ENCODE measurements around the gene IL17REL.

Gene IL17REL

DNA sequence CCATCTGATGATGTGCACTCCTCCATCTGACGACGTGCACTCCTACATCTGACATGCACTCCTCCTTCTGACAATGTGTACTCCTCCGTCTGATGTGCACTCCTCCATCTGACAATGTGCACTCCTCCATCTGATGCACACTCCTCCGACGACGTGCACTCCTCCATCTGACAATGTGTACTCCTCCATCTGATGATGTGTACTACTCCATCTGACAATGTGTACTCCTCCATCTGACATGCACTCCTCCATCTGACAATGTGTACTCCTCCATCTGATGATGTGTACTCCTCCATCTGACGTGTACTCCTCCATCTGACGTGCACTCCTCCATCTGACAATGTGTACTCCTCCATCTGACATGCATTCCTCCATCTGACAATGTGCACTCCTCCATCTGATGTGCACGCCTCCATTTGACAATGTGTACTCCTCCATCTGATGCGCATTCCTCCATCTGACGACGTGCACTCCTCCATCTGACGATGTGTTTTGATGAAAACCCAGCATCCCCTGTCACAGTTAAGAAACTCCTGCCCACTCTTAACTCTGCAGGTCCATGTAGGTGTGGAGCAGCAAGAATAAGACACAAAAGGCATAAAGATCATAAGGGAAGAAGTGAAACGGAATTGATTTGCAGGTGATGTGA is 9.7 kb upstream of the IL17REL start:
- no peak for DNase-seq (ENCODE audit: low read depth, low spot score)

- no peak for DNase-seq (ENCODE audit: low read depth, low spot score)
Measured at GRCh38 chr22:50020606-50021005, 8.0 kb upstream of the IL17REL start.

DNA sequence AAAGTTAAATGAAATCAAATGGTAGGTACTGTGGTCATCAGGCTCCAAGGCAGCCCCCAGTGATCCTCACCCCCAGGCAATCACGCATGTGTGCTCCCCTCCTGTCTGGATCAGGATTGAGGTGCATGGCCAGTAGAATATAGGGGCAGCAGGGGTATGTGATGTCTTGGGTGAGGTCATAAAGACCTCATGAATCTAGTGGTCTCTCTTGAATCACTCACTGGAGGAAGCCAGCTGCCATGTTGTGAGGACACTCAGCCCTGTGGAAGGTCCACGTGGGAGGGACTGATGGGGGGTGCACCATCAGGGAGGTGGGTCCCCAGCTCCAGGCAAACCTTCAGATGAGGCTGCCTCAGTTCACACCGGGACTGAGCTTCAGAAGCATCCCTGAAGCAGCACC is 6.8 kb upstream of the IL17REL start:
- no peak for DNase-seq (ENCODE audit: low read depth, low spot score)

GRCh38 chr22:50018608-50019285 is 6.2 kb upstream of the IL17REL start:
- no peak for DNase-seq (ENCODE audit: low read depth, low spot score)

GRCh38 chr22:50017701-50018224 is 5.2 kb upstream of the IL17REL start:
- no peak for DNase-seq (ENCODE audit: low read depth, low spot score)

- DNase-seq (ENCODE audit: low read depth, low spot score), result no peak
Measured at GRCh38 chr22:50016988-50017700, 4.6 kb upstream of the IL17REL start.

DNA sequence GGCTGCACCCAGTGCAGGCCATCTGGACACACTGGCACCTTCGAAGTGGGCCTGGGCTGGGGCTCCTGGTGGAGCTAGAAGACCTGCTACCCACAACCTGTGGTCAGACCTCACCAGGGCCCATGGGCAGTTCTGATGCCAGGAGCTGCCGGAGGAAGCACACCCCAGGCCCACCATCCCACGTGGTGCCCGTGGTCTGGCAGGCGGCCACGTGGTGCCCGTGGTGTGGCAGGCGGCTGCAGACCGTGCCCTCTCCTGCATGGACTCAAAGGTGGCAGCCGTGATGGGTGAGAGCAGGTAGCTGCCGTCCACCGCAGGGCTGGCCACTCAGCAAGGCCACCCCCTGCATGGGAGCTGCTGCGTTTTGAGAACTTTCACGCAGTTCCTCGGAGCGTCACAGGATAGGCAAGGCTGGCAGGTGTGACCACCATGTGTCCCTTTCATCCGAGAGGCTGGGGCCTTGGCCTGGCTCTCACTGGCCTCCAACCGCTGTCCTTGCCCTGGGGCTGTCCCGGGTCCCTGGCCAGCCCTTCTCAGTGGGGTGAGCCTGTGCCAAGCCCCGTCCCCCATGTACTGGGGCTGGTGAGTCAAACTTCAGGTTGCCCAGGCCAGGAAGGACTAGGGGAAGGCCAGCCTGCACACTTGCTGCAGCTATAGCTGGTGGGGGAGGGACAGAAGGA is 3.9 kb upstream of the IL17REL start:
- no peak for DNase-seq (ENCODE audit: low read depth, low spot score)

- DNase-seq (ENCODE audit: low read depth, low spot score), result no peak
Measured at GRCh38 chr22:50015451-50016307, 3.1 kb upstream of the IL17REL start.

DNA sequence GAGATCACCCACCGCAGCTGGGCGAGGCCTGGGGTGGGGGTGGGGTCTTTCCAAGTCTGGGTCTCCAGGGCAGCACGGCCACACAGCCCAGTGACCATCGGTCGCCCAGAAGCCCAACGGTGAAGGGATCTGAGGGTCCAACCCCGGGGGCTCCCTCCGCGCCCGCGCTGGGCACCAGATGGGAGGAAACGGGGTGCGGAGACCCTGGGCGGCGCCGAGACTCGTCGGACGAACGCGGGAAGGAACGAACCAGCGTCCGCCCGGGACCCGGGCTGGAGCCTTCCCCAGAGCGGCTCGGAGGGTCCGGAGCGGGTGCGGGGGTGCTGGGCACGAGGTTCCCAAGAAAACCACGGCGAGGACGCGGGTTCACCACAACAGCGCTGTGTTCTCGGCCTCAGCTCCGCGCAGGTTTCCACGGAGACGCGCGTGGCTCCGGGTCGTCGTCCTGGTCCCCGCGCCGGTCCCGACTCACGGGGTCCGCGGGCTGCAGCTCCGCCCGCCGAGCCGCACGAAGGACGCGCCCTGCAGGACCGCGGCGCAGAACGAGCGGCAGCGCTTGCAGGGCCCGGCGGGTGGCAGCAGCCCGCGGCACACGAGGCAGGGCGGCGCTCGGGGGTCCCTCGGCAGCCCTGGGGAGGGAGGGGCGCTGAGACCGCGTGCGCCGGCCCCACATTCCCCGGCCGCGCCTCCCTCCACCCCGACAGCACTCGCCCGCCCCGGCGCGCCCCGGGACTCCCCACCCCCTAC is 2.3 kb upstream of the IL17REL start:
- DNase-seq (ENCODE audit: low read depth, low spot score), result no peak

- DNase-seq (ENCODE audit: low read depth, low spot score), result no peak
Measured at GRCh38 chr22:50014053-50014501, 1.5 kb upstream of the IL17REL start.

- no peak for DNase-seq (ENCODE audit: low read depth, low spot score)
Measured at GRCh38 chr22:50011447-50012210, 936 bp downstream of the IL17REL start.

- DNase-seq (ENCODE audit: low read depth, low spot score), result no peak
Measured at GRCh38 chr22:50010676-50011446, 1.7 kb downstream of the IL17REL start.

- no peak for DNase-seq (ENCODE audit: low read depth, low spot score)
Measured at GRCh38 chr22:50009765-50010675, 2.5 kb downstream of the IL17REL start.

- DNase-seq (ENCODE audit: low read depth, low spot score), result no peak
Measured at GRCh38 chr22:50009251-50009650, 3.3 kb downstream of the IL17REL start.

- DNase-seq (ENCODE audit: low read depth, low spot score), result no peak
Measured at GRCh38 chr22:50008151-50009040, 4.2 kb downstream of the IL17REL start.

GRCh38 chr22:50007057-50007511 is 5.5 kb downstream of the IL17REL start:
- no peak for DNase-seq (ENCODE audit: low read depth, low spot score)

GRCh38 chr22:50004918-50005317 is 7.6 kb downstream of the IL17REL start:
- DNase-seq (ENCODE audit: low read depth, low spot score), result no peak
